ENCODE results near the gene RPGRIP1L.

The RPGRIP1L gene

GRCh38 chr16:53703590-53704444 lies at the start of gene RPGRIP1L, which contains the start of gene FTO:
TSS of gene RPGRIP1L (minus strand) at chr16:53703859. CDS start at chr16:53700723, 3,136 bp downstream.
TSS of gene FTO (plus strand) at chr16:53704156.
- Histone ChIP-seq H3K4me1 (ENCODE audit: control insufficient read depth, insufficient read depth, low read length) (no peaks in the 10 kb centered on the region), H3K36me3 (ENCODE audit: control insufficient read depth, insufficient read depth, low read length) (no peaks in the 10 kb centered on the region), H3K27me3 (ENCODE audit: control insufficient read depth, insufficient read depth, low read length) (no peaks in the 10 kb centered on the region), H3K9ac (ENCODE audit: low read length) (peak within 1 kb of the TSS; percentile 47), H3K27ac (ENCODE audit: low read depth, low read length) (peak within 1 kb of the TSS; percentile 56), H3K4me3 (ENCODE audit: low read length) (peak within 1 kb of the TSS; percentile 91)

GRCh38 chr16:53753431-53753830 lies 49.8 kb upstream of the RPGRIP1L start:
- Histone ChIP-seq H3K9ac (ENCODE audit: low read length) (no peak overlapping the region), H3K4me1 (ENCODE audit: control insufficient read depth, insufficient read depth, low read length) (peaks cover 22% of the 10 kb centered on the region), H3K27ac (ENCODE audit: low read depth, low read length) (no peak overlapping the region), H3K4me3 (ENCODE audit: low read length) (no peak overlapping the region), H3K27me3 (ENCODE audit: control insufficient read depth, insufficient read depth, low read length) (no peaks in the 10 kb centered on the region), H3K36me3 (ENCODE audit: control insufficient read depth, insufficient read depth, low read length) (no peaks in the 10 kb centered on the region)

GRCh38 chr16:53752560-53752959 lies 48.9 kb upstream of the RPGRIP1L start:
- H3K27me3 ChIP-seq (ENCODE audit: control insufficient read depth, insufficient read depth, low read length): no peaks in the 10 kb centered on the region
- H3K4me1 ChIP-seq (ENCODE audit: control insufficient read depth, insufficient read depth, low read length): peaks cover 22% of the 10 kb centered on the region
- H3K9ac ChIP-seq (ENCODE audit: low read length): no peak overlapping the region
- no peak overlapping the region for H3K27ac ChIP-seq (ENCODE audit: low read depth, low read length)
- H3K36me3 ChIP-seq (ENCODE audit: control insufficient read depth, insufficient read depth, low read length): no peaks in the 10 kb centered on the region
- H3K4me3 ChIP-seq (ENCODE audit: low read length): no peak overlapping the region

- Histone ChIP-seq H3K36me3 (ENCODE audit: control insufficient read depth, insufficient read depth, low read length) (no peaks in the 10 kb centered on the region), H3K27ac (ENCODE audit: low read depth, low read length) (no peak overlapping the region), H3K4me3 (ENCODE audit: low read length) (no peak overlapping the region), H3K27me3 (ENCODE audit: control insufficient read depth, insufficient read depth, low read length) (no peaks in the 10 kb centered on the region), H3K9ac (ENCODE audit: low read length) (no peak overlapping the region), H3K4me1 (ENCODE audit: control insufficient read depth, insufficient read depth, low read length) (peaks cover 5% of the 10 kb centered on the region)
Measured at GRCh38 chr16:53745753-53746266, 42.2 kb upstream of the RPGRIP1L start.

- Histone ChIP-seq H3K4me3 (ENCODE audit: low read length) (no peak overlapping the region), H3K27me3 (ENCODE audit: control insufficient read depth, insufficient read depth, low read length) (no peaks in the 10 kb centered on the region), H3K27ac (ENCODE audit: low read depth, low read length) (no peak overlapping the region), H3K36me3 (ENCODE audit: control insufficient read depth, insufficient read depth, low read length) (no peaks in the 10 kb centered on the region), H3K4me1 (ENCODE audit: control insufficient read depth, insufficient read depth, low read length) (peaks cover 5% of the 10 kb centered on the region), H3K9ac (ENCODE audit: low read length) (no peak overlapping the region)
Measured at GRCh38 chr16:53745086-53745485, 41.4 kb upstream of the RPGRIP1L start.

DNA sequence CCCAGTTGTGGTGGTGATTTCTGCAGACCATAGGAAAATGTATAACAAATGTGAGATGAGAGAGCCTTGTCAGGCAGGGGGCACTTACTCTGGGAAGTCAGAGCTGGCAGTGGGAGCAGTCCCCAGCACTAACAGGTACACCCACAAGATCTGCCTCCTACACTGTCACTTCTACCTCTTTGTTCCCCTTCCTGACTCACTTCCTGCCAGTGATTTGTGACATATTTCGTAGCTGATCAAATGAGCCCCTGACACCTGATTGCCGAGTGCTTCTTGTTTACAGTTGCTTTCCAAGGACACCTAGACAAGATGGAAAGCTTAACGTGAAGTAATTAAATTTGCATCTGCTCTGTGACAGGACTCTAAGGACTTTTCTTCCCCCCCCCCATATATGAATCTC lies 40.8 kb upstream of the RPGRIP1L start:
- Histone ChIP-seq H3K4me3 (ENCODE audit: low read length) (no peak overlapping the region), H3K27me3 (ENCODE audit: control insufficient read depth, insufficient read depth, low read length) (no peaks in the 10 kb centered on the region), H3K4me1 (ENCODE audit: control insufficient read depth, insufficient read depth, low read length) (peaks cover 5% of the 10 kb centered on the region), H3K9ac (ENCODE audit: low read length) (no peak overlapping the region), H3K36me3 (ENCODE audit: control insufficient read depth, insufficient read depth, low read length) (no peaks in the 10 kb centered on the region), H3K27ac (ENCODE audit: low read depth, low read length) (no peak overlapping the region)

- no peaks in the 10 kb centered on the region for H3K36me3 ChIP-seq (ENCODE audit: control insufficient read depth, insufficient read depth, low read length)
- no peak overlapping the region for H3K4me3 ChIP-seq (ENCODE audit: low read length)
- H3K27me3 ChIP-seq (ENCODE audit: control insufficient read depth, insufficient read depth, low read length): no peaks in the 10 kb centered on the region
- H3K4me1 ChIP-seq (ENCODE audit: control insufficient read depth, insufficient read depth, low read length): peaks cover 5% of the 10 kb centered on the region
- H3K9ac ChIP-seq (ENCODE audit: low read length): no peak overlapping the region
- no peak overlapping the region for H3K27ac ChIP-seq (ENCODE audit: low read depth, low read length)
Measured at GRCh38 chr16:53743149-53743566, 39.5 kb upstream of the RPGRIP1L start.

GRCh38 chr16:53741546-53741945 lies 37.9 kb upstream of the RPGRIP1L start:
- Histone ChIP-seq H3K9ac (ENCODE audit: low read length) (no peak overlapping the region), H3K27ac (ENCODE audit: low read depth, low read length) (no peak overlapping the region), H3K4me1 (ENCODE audit: control insufficient read depth, insufficient read depth, low read length) (peaks cover 5% of the 10 kb centered on the region), H3K27me3 (ENCODE audit: control insufficient read depth, insufficient read depth, low read length) (no peaks in the 10 kb centered on the region), H3K36me3 (ENCODE audit: control insufficient read depth, insufficient read depth, low read length) (no peaks in the 10 kb centered on the region), H3K4me3 (ENCODE audit: low read length) (no peak overlapping the region)

- Histone ChIP-seq H3K4me3 (ENCODE audit: low read length) (no peak overlapping the region), H3K27me3 (ENCODE audit: control insufficient read depth, insufficient read depth, low read length) (no peaks in the 10 kb centered on the region), H3K9ac (ENCODE audit: low read length) (no peak overlapping the region), H3K36me3 (ENCODE audit: control insufficient read depth, insufficient read depth, low read length) (no peaks in the 10 kb centered on the region), H3K4me1 (ENCODE audit: control insufficient read depth, insufficient read depth, low read length) (peaks cover 5% of the 10 kb centered on the region), H3K27ac (ENCODE audit: low read depth, low read length) (no peak overlapping the region)
Measured at GRCh38 chr16:53740933-53741531, 37.4 kb upstream of the RPGRIP1L start.

DNA sequence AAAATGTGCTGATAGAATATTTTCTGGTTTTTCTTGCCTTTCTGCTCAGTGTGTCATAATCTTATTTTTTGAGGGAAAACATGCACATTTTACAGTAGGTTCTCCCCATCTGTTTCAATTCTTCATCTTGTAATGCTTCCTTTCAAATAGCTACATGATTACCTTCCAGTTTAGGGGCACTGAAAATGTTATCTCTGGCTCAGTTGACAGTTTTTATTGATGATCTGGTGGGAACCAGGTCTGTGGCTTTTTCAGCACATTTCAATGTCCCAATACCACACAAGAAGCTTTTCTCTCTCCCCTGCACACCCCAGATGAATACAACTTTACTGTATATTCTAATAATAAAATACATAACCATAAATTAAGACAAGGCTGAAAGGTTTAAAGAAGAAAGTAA lies 36.8 kb upstream of the RPGRIP1L start:
- H3K9ac ChIP-seq (ENCODE audit: low read length): no peak overlapping the region

DNA sequence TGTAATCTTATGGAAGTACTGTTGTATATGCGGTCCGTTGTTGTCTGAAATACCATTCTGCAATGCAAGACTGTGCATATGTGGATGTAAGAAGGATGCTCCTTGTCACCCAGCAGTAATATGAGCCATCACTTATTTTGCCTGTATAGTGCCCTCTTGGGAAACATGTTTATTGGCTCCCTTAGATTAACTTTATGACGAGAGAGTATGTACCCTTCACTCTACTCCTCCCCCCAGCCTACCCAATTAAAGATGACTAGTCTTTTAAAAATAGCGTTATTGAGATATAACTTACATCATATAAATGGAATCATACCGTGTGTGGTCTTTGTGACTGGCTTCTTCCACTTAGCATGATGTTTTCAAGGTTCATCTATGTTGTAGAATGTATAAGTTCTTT lies 33.9 kb upstream of the RPGRIP1L start:
- no peak overlapping the region for H3K4me3 ChIP-seq (ENCODE audit: low read length)
- H3K36me3 ChIP-seq (ENCODE audit: control insufficient read depth, insufficient read depth, low read length): no peaks in the 10 kb centered on the region
- H3K4me1 ChIP-seq (ENCODE audit: control insufficient read depth, insufficient read depth, low read length): peaks cover under 1% of the 10 kb centered on the region
- H3K9ac ChIP-seq (ENCODE audit: low read length): no peak overlapping the region
- H3K27ac ChIP-seq (ENCODE audit: low read depth, low read length): no peak overlapping the region
- no peaks in the 10 kb centered on the region for H3K27me3 ChIP-seq (ENCODE audit: control insufficient read depth, insufficient read depth, low read length)

More for the DNA sequence above, 36.8 kb upstream of the RPGRIP1L start:
- no peak overlapping the region for H3K27ac ChIP-seq (ENCODE audit: low read depth, low read length)
- H3K4me1 ChIP-seq (ENCODE audit: control insufficient read depth, insufficient read depth, low read length): peaks cover 4% of the 10 kb centered on the region
- no peaks in the 10 kb centered on the region for H3K36me3 ChIP-seq (ENCODE audit: control insufficient read depth, insufficient read depth, low read length)
- no peak overlapping the region for H3K4me3 ChIP-seq (ENCODE audit: low read length)
- no peaks in the 10 kb centered on the region for H3K27me3 ChIP-seq (ENCODE audit: control insufficient read depth, insufficient read depth, low read length)

DNA sequence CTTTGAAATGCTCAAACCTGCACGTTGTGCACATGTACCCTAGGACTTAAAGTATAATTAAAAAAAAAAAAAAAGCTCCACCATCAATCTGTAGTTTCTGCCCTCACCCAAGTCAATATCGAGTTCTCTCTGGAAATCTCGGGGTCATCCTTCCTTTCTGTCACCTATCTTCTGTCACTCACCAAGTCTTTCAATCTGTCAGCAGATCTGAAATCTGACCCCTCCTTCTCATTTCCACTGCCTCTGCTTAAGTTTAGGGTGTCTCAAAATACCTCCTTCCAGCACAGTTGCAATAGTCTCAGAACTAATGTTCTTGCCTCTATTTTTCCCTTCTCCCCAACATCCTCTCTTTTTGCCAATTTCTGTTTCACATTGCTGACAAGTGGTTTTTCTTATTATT lies 32.6 kb upstream of the RPGRIP1L start:
- peaks cover 2% of the 10 kb centered on the region for H3K4me1 ChIP-seq (ENCODE audit: control insufficient read depth, insufficient read depth, low read length)
- no peaks in the 10 kb centered on the region for H3K36me3 ChIP-seq (ENCODE audit: control insufficient read depth, insufficient read depth, low read length)
- H3K27me3 ChIP-seq (ENCODE audit: control insufficient read depth, insufficient read depth, low read length): no peaks in the 10 kb centered on the region
- H3K4me3 ChIP-seq (ENCODE audit: low read length): no peak overlapping the region
- no peak overlapping the region for H3K9ac ChIP-seq (ENCODE audit: low read length)
- no peak overlapping the region for H3K27ac ChIP-seq (ENCODE audit: low read depth, low read length)
